Upper lobe of left lung (tissue), 4 donors: ENCODE measurements around the gene PRDM16.

ENCODE experiments used
- CTCF ChIP-seq, 6 experiments: fragments of 450-650 bp in 4 of 6; fragments of 200-600 bp in 2 of 6; sonication (generic) in 2 of 6; IDR thresholded peaks; one replicate each; pipeline ENCODE4 v1.5.1; 2016 to 2019; ENCODE audit warnings: antibody characterized with exemption in 6 of 6
- EP300 ChIP-seq, 4 donors: sonication (generic); formaldehyde crosslinking; IDR thresholded peaks; one replicate each; pipeline ENCODE4 v1.5.1; 2017; ENCODE audit warnings: antibody characterized with exemption in 4 of 4, control low read depth in 2 of 4

GRCh38 chr1:3240524-3241235, 171.7 kb downstream of the PRDM16 start:
- TF ChIP-seq CTCF (IDR thresholded peaks at IDR 0.05) = no peak
- no peak for TF ChIP-seq EP300 (IDR thresholded peaks at IDR 0.05)
